ENCODE measurements around the gene RTRAF. TPM values are rescaled to one million over a fixed set of nuclear protein-coding genes. Genes with fewer than 3 reads are reported as not detected.

Gene RTRAF
- 115 and 168 TPM in 2 replicates for total RNA-seq

GRCh38 chr14:51989293-51990234, at the start of gene RTRAF:
Gene RTRAF, plus strand, starts transcription at chr14:51989546. Its CDS starts 94 bp downstream, at chr14:51989640.

Other genes starting within 250 kb of the RTRAF start
- gene GNG2, start 128.9 kb upstream of the RTRAF start, total RNA-seq, result 31.2 and 37.1 TPM in 2 replicates
- gene NID2, start 79.5 kb downstream of the RTRAF start, total RNA-seq, result 157 and 264 TPM in 2 replicates

All from smooth muscle cell of the umbilical artery (primary cell).